ACHN (cell line): ENCODE data around the gene SPHKAP.
"Not testable (repeated sequence)": the region's sequence is repeated elsewhere in the genome, so short reads cannot be mapped to it uniquely, and the experiment has no call there.

Experiments
- DNase-seq: peaks from one replicate; pipeline ENCODE4 v3.0.0-alpha.2; 2015
- in situ Hi-C: cut with HindIII; loops from 2 replicates; pipeline ENCODE4 v1.10.0; 2017; ENCODE audit warnings: low sequenced_read_pairs, low pct_ligation_motif_present, low pct_unique_long_range_greater_than_20kb

SPHKAP gene

GRCh38 chr2:227939271-227940027, 242.0 kb downstream of the SPHKAP start:
- in situ Hi-C loops = no loop called here
- peak; percentile 55 for DNase-seq

- in situ Hi-C loops = not testable (repeated sequence)
Observed at GRCh38 chr2:227936249-227936648, 245.2 kb downstream of the SPHKAP start.

GRCh38 chr2:227933884-227934283, 247.6 kb downstream of the SPHKAP start:
- in situ Hi-C loops = no loop called here
- no peak for DNase-seq

More at GRCh38 chr2:227936249-227936648, 245.2 kb downstream of the SPHKAP start:
- not testable (repeated sequence) for DNase-seq

GRCh38 chr2:227932403-227932802, 249.1 kb downstream of the SPHKAP start:
- no peak for DNase-seq
- in situ Hi-C loops = no loop called here

- in situ Hi-C loops = no loop called here
- DNase-seq = no peak
Observed at GRCh38 chr2:227932001-227932400, 249.5 kb downstream of the SPHKAP start.
